IPS-18a (cell line): ENCODE measurements around the gene BCKDHB.

Source experiments
- H3K27ac ChIP-seq: one replicate; pipeline ENCODE4 v1.5.1; 2013; ENCODE audit warnings: low read length
- H3K27me3 ChIP-seq: one replicate; pipeline ENCODE4 v1.6.1; 2013; ENCODE audit warnings: mild to moderate bottlenecking, low read length; ENCODE audit not compliant: control insufficient read depth, insufficient read depth
- H3K36me3 ChIP-seq: one replicate; pipeline ENCODE4 v1.6.1; 2013; ENCODE audit warnings: low read depth, low read length; ENCODE audit not compliant: control insufficient read depth
- H3K4me1 ChIP-seq: one replicate; pipeline ENCODE4 v1.6.1; 2013; ENCODE audit warnings: low read depth, low read length; ENCODE audit not compliant: control insufficient read depth
- H3K4me3 ChIP-seq: one replicate; pipeline ENCODE4 v1.5.1; 2013; ENCODE audit warnings: low read length
- H3K9ac ChIP-seq: one replicate; pipeline ENCODE4 v1.6.1; 2013; ENCODE audit warnings: mild to moderate bottlenecking, low read length, moderate library complexity
- H3K9me3 ChIP-seq: one replicate; pipeline ENCODE4 v1.6.1; 2013; ENCODE audit warnings: low read depth, low read length; ENCODE audit not compliant: control insufficient read depth

Gene BCKDHB

DNA sequence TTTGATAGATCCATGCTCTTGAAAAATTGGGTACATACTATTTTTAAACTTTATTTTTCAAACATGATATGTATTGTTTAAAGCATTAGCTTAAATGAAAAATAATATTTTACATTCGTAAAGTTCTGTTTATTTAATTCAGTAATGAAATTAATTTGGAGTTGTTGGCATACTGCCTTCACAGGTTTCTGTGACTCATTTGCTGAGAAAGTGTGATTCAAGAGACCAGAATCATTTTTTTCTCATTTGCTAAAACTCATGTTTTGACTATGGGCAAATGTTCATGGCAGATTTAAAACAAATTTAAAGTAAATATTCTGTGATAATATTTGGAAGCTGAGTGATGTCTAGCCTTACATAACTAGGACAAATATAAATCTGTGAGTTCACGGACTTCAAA, 230.4 kb downstream of the BCKDHB start:
- Histone ChIP-seq H3K9ac (no peak overlapping the region), H3K27ac (no peak overlapping the region), H3K27me3 (no peaks in the 10 kb centered on the region), H3K9me3 (no peaks in the 10 kb centered on the region), H3K4me3 (no peak overlapping the region), H3K4me1 (peaks cover 56% of the 10 kb centered on the region), H3K36me3 (no peaks in the 10 kb centered on the region)

DNA sequence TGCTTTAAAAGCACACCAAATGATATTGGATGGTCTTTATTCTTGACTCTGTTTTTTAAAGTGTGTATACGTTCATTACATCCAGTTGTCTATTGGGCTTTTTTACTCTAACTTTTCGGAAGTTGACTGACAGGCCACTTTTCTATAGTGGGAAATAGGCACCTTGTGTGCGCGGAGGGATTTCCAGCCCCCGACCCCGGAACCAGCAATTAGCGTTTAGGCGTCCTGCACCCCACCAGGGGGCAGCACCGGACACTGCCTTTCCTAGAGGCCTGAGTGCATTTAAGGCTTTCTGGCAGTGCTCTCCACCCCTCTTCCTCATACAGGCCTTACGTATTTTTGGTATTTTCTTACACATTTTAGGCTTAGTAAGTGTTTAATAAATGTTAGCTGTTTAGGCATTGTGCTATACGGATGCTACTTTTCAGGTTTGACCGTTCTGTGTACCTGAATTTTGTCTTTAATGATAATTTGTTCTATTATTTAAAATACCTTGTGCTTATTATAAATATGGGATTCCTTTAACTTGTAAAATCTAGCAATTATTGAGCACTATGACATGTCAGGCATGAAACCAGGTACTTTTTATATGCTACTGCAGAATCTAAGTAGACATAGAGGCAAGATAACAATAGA, 231.8 kb downstream of the BCKDHB start:
- Histone ChIP-seq H3K27ac (no peak overlapping the region), H3K9me3 (no peaks in the 10 kb centered on the region), H3K4me3 (no peak overlapping the region), H3K36me3 (no peaks in the 10 kb centered on the region), H3K27me3 (no peaks in the 10 kb centered on the region), H3K4me1 (peaks cover 42% of the 10 kb centered on the region), H3K9ac (no peak overlapping the region)

DNA sequence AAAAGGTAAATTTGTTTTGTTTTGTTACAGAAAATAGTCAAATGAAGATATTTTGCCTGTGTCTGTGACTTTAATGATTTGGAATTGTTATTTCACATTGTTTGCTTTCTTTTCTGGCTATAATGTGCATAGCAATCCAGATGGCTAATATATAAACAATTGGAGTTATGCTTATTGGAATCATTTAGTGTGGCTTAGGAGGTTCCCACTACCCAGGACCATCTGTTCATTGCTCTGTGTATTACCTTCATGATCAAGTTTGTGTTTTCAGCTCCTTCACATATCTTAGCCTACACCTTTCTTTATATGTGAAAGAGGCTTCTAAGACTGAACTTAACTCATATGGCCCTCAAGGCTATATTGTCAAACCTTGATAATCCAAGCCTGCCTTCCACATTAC, 232.9 kb downstream of the BCKDHB start:
- Histone ChIP-seq H3K4me3 (no peak overlapping the region), H3K4me1 (peaks cover 31% of the 10 kb centered on the region), H3K9ac (no peak overlapping the region), H3K27ac (no peak overlapping the region), H3K27me3 (no peaks in the 10 kb centered on the region), H3K36me3 (no peaks in the 10 kb centered on the region), H3K9me3 (no peaks in the 10 kb centered on the region)

DNA sequence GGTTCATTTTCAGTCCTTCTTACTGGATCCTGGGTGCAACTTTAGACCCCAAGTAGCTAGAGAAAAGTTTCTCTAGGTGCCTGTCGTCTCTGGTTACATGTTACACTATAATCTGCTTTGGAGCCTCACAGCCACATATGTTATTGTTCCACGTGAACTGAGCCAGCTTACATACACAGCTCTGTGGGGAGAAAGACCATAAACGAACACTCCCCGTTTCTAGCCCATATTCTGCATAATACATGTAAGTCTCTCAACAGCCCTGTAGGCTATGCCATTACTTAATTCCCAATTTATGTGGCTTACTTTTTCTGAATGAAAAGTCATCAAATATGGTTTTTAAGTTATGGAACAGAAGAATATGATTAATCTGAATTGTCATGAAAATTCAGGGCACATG, 233.8 kb downstream of the BCKDHB start:
- Histone ChIP-seq H3K27ac (no peak overlapping the region), H3K4me3 (no peak overlapping the region), H3K9ac (no peak overlapping the region), H3K36me3 (no peaks in the 10 kb centered on the region), H3K9me3 (no peaks in the 10 kb centered on the region), H3K4me1 (peaks cover 25% of the 10 kb centered on the region), H3K27me3 (no peaks in the 10 kb centered on the region)

DNA sequence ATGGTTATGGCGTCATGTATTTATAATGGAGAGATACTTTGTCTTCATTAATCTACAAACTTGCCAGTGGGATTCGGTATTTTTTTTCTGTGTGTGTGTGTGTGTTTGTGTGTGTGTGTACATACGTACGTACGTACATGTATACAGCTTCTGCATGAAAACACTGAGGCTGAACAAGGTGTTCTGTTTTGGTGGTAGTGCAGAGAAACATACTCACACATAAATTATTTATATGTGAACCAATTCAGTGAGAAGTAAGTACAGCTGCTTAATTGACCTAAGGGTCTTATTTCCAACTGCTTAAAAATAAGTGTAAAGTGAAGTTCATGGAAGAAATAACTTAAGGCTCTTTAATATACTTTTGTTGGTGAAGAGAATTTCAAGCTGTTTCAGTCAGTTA, 234.2 kb downstream of the BCKDHB start:
- no peak overlapping the region for H3K4me3 ChIP-seq
- peaks cover 21% of the 10 kb centered on the region for H3K4me1 ChIP-seq
- H3K27ac ChIP-seq, result no peak overlapping the region
- H3K9me3 ChIP-seq, result no peaks in the 10 kb centered on the region
- no peaks in the 10 kb centered on the region for H3K36me3 ChIP-seq
- no peak overlapping the region for H3K9ac ChIP-seq
- no peaks in the 10 kb centered on the region for H3K27me3 ChIP-seq

DNA sequence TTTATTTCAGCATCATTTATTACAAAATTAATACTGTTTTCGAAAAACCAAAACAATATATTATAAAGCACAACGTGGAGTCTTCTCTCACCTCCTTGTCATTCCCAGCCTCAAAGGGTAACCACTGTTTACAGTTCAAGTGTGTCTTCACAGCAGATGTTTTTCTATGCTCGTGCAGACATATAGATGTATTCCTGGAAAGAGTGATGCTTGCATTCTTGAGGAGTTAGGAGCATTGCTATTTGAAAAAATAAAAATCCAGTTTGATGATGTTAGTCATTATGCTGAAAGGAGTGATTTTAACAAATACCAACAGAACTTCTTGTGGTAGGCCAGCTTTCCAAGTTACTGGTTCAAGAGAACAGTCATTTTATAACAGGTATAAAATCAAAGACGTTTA, 234.9 kb downstream of the BCKDHB start:
- no peaks in the 10 kb centered on the region for H3K27me3 ChIP-seq
- H3K9ac ChIP-seq, result no peak overlapping the region
- H3K4me1 ChIP-seq, result peaks cover 18% of the 10 kb centered on the region
- no peak overlapping the region for H3K27ac ChIP-seq
- H3K4me3 ChIP-seq, result no peak overlapping the region
- H3K36me3 ChIP-seq, result no peaks in the 10 kb centered on the region
- H3K9me3 ChIP-seq, result no peaks in the 10 kb centered on the region

DNA sequence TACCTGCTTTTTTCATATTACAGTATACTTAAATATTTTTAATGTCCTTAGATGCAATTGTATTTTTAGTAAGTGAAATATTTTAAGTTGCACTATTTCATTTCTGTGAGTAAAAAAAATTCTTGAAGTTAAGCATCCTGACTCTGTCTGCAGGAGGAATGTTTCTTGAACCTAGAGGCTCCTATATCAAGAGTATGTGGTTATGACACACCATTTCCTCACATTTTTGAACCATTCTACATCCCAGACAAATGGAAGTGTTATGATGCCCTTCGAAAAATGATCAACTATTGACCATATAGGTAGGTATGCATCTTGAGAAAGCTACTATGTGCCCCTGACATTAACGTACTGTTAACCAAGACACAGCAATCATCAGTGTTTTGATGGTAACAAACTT, 237.0 kb downstream of the BCKDHB start:
- H3K36me3 ChIP-seq, result no peaks in the 10 kb centered on the region
- no peak overlapping the region for H3K4me3 ChIP-seq
- H3K9me3 ChIP-seq, result no peaks in the 10 kb centered on the region
- H3K4me1 ChIP-seq, result peaks cover 3% of the 10 kb centered on the region
- H3K27ac ChIP-seq, result no peak overlapping the region
- H3K27me3 ChIP-seq, result no peaks in the 10 kb centered on the region
- no peak overlapping the region for H3K9ac ChIP-seq

DNA sequence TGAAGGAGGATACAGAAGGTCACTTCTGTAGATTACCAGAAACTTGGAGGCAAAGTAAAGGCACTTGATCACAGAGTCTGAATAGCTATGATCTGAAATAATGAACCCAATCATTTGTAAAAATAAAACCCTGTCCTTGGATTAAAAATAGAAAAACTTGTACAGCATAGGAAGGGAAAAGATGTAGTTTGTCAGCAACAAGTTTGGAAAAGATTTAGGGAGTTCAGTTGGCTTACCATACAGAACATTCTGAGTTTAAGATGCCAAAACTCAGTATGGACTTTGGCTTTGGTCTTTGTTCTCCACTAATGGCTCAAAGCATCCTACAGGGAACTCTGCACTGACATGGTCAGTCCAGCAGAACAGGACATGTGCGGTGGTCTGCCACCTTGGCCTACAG, 240.6 kb downstream of the BCKDHB start:
- Histone ChIP-seq H3K9ac (no peak overlapping the region), H3K36me3 (no peaks in the 10 kb centered on the region), H3K27ac (no peak overlapping the region), H3K9me3 (no peaks in the 10 kb centered on the region), H3K4me1 (no peaks in the 10 kb centered on the region), H3K27me3 (no peaks in the 10 kb centered on the region), H3K4me3 (no peak overlapping the region)

DNA sequence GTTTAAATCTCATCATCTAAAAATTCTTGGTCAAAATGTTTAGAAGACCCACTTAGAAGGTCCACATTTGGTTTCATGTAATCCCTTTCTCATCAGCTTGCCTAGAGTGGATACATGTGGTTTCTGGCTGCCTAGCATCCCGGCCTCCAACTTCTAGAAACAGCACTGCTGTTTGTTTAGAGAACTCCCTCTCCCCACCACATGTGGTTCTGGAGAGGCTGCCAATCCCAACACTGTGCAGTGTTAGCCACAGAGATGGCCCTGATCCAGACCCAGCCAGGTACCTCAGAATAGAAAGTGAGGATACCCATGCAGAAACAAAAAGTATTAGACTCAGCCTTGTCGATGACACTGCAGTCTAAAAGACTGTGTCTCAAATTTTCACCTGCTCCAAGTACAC, 241.8 kb downstream of the BCKDHB start:
- no peaks in the 10 kb centered on the region for H3K27me3 ChIP-seq
- no peaks in the 10 kb centered on the region for H3K9me3 ChIP-seq
- no peak overlapping the region for H3K4me3 ChIP-seq
- H3K27ac ChIP-seq, result no peak overlapping the region
- no peak overlapping the region for H3K9ac ChIP-seq
- H3K4me1 ChIP-seq, result no peaks in the 10 kb centered on the region
- no peaks in the 10 kb centered on the region for H3K36me3 ChIP-seq

DNA sequence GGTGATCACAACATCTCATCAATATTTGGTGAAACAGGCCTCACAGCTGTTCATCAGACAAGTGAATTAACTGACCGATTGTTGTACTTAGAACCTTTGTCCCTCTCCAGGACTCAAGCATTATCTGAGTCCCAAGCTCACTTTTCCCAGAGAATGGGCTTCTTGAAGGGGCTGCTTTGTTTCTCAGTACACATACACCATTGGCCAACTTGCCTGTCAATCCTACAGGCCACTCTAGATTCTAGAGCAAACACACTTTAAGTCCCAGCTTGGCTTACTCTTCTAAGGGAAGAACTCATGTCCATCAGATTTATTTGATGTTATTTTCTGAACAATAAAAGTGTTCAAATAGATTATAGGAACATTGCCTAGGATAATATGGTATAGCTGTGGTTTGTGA, 249.5 kb downstream of the BCKDHB start:
- Histone ChIP-seq H3K27ac (no peak overlapping the region), H3K27me3 (no peaks in the 10 kb centered on the region), H3K4me1 (no peaks in the 10 kb centered on the region), H3K9ac (no peak overlapping the region), H3K36me3 (no peaks in the 10 kb centered on the region), H3K9me3 (no peaks in the 10 kb centered on the region), H3K4me3 (no peak overlapping the region)

DNA sequence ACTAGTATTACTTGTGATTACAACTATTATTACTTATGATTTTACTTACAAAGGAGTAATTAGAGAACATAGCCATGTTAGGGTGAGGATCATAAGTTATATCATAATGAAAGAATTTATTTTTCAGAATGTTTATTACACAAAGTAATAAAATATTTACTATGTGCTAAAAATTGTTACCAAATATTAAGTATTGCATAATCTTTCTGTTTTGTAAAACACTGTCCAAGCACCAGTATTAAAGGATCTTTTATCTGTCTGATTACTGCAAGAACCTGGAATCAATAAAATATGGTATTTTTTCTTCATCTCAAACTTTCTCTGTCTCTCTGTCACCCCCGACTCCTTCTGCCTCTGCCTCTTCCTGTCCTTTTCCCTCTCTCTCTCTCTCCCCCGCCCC, 250.1 kb downstream of the BCKDHB start:
- H3K4me3 ChIP-seq, result no peak overlapping the region
- no peaks in the 10 kb centered on the region for H3K36me3 ChIP-seq
- H3K27ac ChIP-seq, result no peak overlapping the region
- no peaks in the 10 kb centered on the region for H3K4me1 ChIP-seq
- H3K9ac ChIP-seq, result no peak overlapping the region
- H3K9me3 ChIP-seq, result no peaks in the 10 kb centered on the region
- no peaks in the 10 kb centered on the region for H3K27me3 ChIP-seq

DNA sequence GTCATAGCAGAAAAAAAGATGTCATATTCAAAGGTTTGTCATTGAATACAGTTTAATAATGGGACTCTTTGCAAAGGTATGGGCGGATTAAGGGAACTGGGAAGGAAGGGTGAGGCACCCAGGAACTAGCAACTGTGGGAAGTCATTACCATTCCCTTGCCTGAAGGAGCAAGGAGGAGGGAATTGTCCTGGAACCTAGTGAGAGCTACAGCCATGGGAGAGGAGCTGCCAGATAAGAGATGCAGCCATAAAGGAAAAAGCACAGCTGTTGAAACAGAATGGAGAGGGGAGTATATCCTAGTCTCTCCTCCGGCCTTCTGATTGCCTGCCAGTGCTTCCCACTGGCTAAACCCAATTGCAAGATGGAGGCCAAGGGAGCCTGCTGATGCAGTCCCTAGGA, 250.6 kb downstream of the BCKDHB start:
- no peak overlapping the region for H3K27ac ChIP-seq
- no peak overlapping the region for H3K9ac ChIP-seq
- no peaks in the 10 kb centered on the region for H3K4me1 ChIP-seq
- no peak overlapping the region for H3K4me3 ChIP-seq
- H3K27me3 ChIP-seq, result no peaks in the 10 kb centered on the region
- no peaks in the 10 kb centered on the region for H3K36me3 ChIP-seq
- H3K9me3 ChIP-seq, result no peaks in the 10 kb centered on the region
